Pancreas (tissue), 10 donors: ENCODE data around the gene ATRN. TPM values are rescaled to one million over a fixed set of nuclear protein-coding genes. Genes with fewer than 3 reads are reported as not detected.
"Not testable (repeated sequence)": the region's sequence is repeated elsewhere in the genome, so short reads cannot be mapped to it uniquely, and the experiment has no call there.

Experiments used
- ATAC-seq, 4 donors: fragments of 200-7000 bp; cut with Tn5 transposase; one replicate each; pipeline versions ENCODE4 v1.8.0 to v1.9.1; 2020; ENCODE audit warnings: mild to moderate bottlenecking in 4 of 4, moderate library complexity in 4 of 4
- DNase-seq, 6 donors: peaks; one replicate each; pipeline ENCODE4 v3.0.0-alpha.2; 2020
- FAIRE-seq: peaks from 2 replicates; lab custom pipeline; 2012; peaks lifted over from hg19 to GRCh38; lab: Jason Lieb, UNC
- H3K27ac ChIP-seq, 4 donors: fragments of 200-600 bp; sonication (generic); 1 replicate in 3 of 4; 2 replicates in 1 of 4; pipeline versions ENCODE4 v1.5.0 to v1.8.0; 2020
- H3K27me3 ChIP-seq, 4 donors: fragments of 200-600 bp; one replicate each; pipeline ENCODE4 v1.8.0; 2021
- H3K36me3 ChIP-seq, 3 donors: fragments of 200-600 bp; sonication (generic) in 1 of 3; one replicate each; pipeline versions ENCODE4 v1.5.0 to v1.8.0; 2020 to 2021
- H3K4me1 ChIP-seq, 3 donors: fragments of 200-600 bp; one replicate each; pipeline ENCODE4 v1.8.0; 2021
- H3K4me3 ChIP-seq, 4 donors: fragments of 200-600 bp; sonication (generic) in 2 of 4; one replicate each; pipeline versions ENCODE4 v1.5.0 to v1.8.0; 2020 to 2021
- H3K9me3 ChIP-seq, 4 donors: fragments of 200-600 bp; one replicate each; pipeline ENCODE4 v1.8.0; 2021
- WGBS, 2 donors: extraction: QIAGEN DNeasy Blood & Tissue Kit; methylation state at CpG; one replicate each; pipeline ENCODE4 v1.1.7; 2013; 5-methylcytosine and 5-hydroxymethylcytosine counted together
- intact Hi-C, 3 donors: fragments of 100-400 bp; cut with DNase I; formaldehyde crosslinking; loops; one replicate each; pipeline versions ENCODE4 v1.11.1 to v1.14.2; 2022
- polyA plus RNA-seq, 2 donors: library from polyadenylated mRNA; stranded (reverse); fragments of 200-250 nt; gene quantifications; one replicate each; pipeline ENCODE4 v1.2.3, GENCODE V29; 2013
- total RNA-seq, 6 donors: library from RNA; stranded (reverse); fragmentation: NEBNext Ultra II Directional in 4 of 6; extraction: Animal tissue kit (Norgen Biotek cat#: 25700) in 4 of 6; gene quantifications; one replicate each; pipeline versions ENCODE4 v1.2.1 to v1.2.4, GENCODE V29; 2021 to 2023
- TF ChIP-seq, protein P1 (sequence below), 4 donors: fragments of 200-600 bp; sonication (generic) in 3 of 4; IDR thresholded peaks; one replicate each; pipeline versions ENCODE4 v1.5.0 to v1.8.0; 2021; ENCODE audit warnings: antibody characterized with exemption in 4 of 4
- donor health status: healthy with polysubstance abuse.
- donor health status: DM: no; HTN: no; CAD: no; lungs with moderate emphysema.
- donor health status: DM: no; HTN: no; CAD: no.
- donor health status: control.
- donor health status: control.
- donor health status: Bipolar disorder and iron deficiency.
- donor health status: DM: yes; HTN: yes; CAD: no.
- donor health status: DM: no; HTN: no; CAD: no.
- donor health status: DM: no; HTN: no; CAD: no.
- donor health status: DM: yes; HTN: yes; CAD: no.

Gene ATRN
- total RNA-seq (10 to 100 TPM; 17.5 to 30.4 (median 25.0) TPM), polyA plus RNA-seq (1 to 10 TPM; 3.6 to 7.7 TPM)

DNA sequence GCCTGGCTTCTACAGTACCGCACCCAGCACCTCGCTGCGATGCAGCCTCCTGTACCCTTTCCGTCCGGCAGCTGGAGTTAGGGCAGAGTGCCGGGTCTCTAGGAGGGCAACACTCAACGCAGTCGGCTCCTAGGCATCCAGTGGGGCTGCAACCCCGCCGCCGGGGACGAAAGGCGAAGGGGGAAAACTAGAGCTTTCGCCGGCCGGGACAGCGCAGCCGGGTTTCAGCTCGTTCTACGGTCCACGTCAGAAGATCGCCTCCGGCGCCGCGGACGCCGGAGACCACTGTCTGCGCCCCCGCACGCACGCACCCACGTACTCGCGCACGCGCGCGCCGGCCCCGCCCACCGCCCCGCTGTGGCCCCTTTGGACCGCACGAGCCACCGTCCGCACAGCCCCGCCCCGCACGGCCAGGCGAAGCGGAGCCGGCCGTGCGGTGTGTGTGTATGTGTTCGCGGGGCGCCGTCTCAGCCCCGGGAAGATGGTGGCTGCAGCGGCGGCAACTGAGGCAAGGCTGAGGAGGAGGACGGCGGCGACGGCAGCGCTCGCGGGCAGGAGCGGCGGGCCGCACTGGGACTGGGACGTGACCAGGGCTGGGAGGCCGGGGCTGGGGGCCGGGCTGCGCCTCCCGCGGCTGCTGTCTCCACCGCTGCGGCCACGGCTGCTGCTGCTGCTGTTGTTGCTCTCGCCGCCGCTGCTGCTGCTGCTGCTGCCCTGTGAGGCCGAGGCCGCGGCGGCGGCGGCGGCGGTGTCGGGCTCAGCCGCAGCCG is at the start of gene ATRN:
ATRN (plus strand) TSS at position 392 of the 770 bp plus-strand sequence; CDS start at position 482, 90 bp downstream.
- H3K4me1 ChIP-seq, result peaks cover 0 to 23% (median 14%) of the 10 kb centered on the region in 3 donors
- peak within 1 kb of the TSS; percentile 27 to 81 (median 71) for H3K27ac ChIP-seq
- intact Hi-C loops, result no loop called here
- ATAC-seq (peak; percentile 95 to 98 (median 98)), FAIRE-seq (no peak), DNase-seq (peak; percentile 89 to 97 (median 92))
- peak within 1 kb of the TSS; percentile 72 to 99 (median 81) for H3K4me3 ChIP-seq
- H3K27me3 ChIP-seq, result no peaks in the 10 kb centered on the region
- H3K36me3 ChIP-seq, result no peaks in the 10 kb centered on the region
- 0 to 1% methylated on average over 85 to 95 of the region's 95 CpGs for WGBS, 2 donors
- TF ChIP-seq, protein P1, sequence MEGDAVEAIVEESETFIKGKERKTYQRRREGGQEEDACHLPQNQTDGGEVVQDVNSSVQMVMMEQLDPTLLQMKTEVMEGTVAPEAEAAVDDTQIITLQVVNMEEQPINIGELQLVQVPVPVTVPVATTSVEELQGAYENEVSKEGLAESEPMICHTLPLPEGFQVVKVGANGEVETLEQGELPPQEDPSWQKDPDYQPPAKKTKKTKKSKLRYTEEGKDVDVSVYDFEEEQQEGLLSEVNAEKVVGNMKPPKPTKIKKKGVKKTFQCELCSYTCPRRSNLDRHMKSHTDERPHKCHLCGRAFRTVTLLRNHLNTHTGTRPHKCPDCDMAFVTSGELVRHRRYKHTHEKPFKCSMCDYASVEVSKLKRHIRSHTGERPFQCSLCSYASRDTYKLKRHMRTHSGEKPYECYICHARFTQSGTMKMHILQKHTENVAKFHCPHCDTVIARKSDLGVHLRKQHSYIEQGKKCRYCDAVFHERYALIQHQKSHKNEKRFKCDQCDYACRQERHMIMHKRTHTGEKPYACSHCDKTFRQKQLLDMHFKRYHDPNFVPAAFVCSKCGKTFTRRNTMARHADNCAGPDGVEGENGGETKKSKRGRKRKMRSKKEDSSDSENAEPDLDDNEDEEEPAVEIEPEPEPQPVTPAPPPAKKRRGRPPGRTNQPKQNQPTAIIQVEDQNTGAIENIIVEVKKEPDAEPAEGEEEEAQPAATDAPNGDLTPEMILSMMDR (IDR thresholded peaks at IDR 0.05), result no peak
- H3K9me3 ChIP-seq, result no peaks in the 10 kb centered on the region

- Histone ChIP-seq H3K27ac (no peak overlapping the region), H3K4me3 (no peak overlapping the region), H3K4me1 (no peaks in the 10 kb centered on the region), H3K36me3 (no peaks in the 10 kb centered on the region), H3K27me3 (no peaks in the 10 kb centered on the region), H3K9me3 (no peaks in the 10 kb centered on the region)
- WGBS, 2 donors, result 84 to 88% methylated on average over 6 of the region's 6 CpGs
- ATAC-seq, result no peak
- FAIRE-seq, result no peak
- no peak for DNase-seq
- intact Hi-C loops, result no loop called here
- TF ChIP-seq, protein P1 (IDR thresholded peaks at IDR 0.05), result no peak
Measured at GRCh38 chr20:3421985-3422384, 48.8 kb upstream of the ATRN start.

GRCh38 chr20:3423126-3423525 is 47.7 kb upstream of the ATRN start:
- TF ChIP-seq, protein P1 (IDR thresholded peaks at IDR 0.05), result no peak
- Histone ChIP-seq H3K4me3 (no peak overlapping the region), H3K27ac (no peak overlapping the region), H3K4me1 (no peaks in the 10 kb centered on the region), H3K9me3 (no peaks in the 10 kb centered on the region), H3K27me3 (no peaks in the 10 kb centered on the region), H3K36me3 (no peaks in the 10 kb centered on the region)
- WGBS, 2 donors, result 67% methylated on average over 5 of the region's 5 CpGs
- DNase-seq (no peak), ATAC-seq (no peak), FAIRE-seq (no peak)
- intact Hi-C loops, result no loop called here

DNA sequence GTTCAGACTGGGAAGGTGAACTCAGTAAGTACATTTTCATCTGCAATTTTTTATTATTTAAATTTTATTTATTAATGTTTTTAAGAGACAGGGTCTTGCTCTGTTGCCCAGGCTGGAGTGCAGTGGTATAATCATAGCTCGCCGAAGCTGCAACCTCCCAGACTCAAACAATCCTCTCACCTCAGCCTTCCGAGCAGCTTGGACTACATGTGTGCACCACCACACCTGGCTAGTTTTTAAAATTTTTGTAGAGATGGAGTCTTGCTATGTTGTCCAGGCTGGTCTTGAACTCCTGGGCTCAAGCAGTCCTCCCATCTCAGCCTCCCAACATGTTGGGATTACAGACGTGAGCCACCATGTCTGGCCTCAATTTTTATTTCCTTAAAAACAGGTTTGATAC is 44.1 kb upstream of the ATRN start:
- DNase-seq, H3K36me3 ChIP-seq, H3K4me1 ChIP-seq, H3K4me3 ChIP-seq, H3K27me3 ChIP-seq, FAIRE-seq, H3K9me3 ChIP-seq, H3K27ac ChIP-seq, intact Hi-C loops, ATAC-seq: not testable (repeated sequence)
- 70 to 86% methylated on average over 4 of the region's 4 CpGs for WGBS, 2 donors

GRCh38 chr20:3430376-3431069 is 40.3 kb upstream of the ATRN start:
- TF ChIP-seq, protein P1 (IDR thresholded peaks at IDR 0.05), result no peak
- ATAC-seq (peak in 2 of 4 donors; percentile 60 to 71), FAIRE-seq (no peak), DNase-seq (no peak)
- no peak overlapping the region for H3K4me3 ChIP-seq
- intact Hi-C loops, result no loop called here
- WGBS, 2 donors, result 91 to 92% methylated on average over 14 of the region's 14 CpGs
- no peaks in the 10 kb centered on the region for H3K27me3 ChIP-seq
- H3K4me1 ChIP-seq, result no peaks in the 10 kb centered on the region
- no peaks in the 10 kb centered on the region for H3K9me3 ChIP-seq
- no peaks in the 10 kb centered on the region for H3K36me3 ChIP-seq
- H3K27ac ChIP-seq, result no peak overlapping the region
